Urinary bladder (tissue), 4 donors: ENCODE data around the gene CALML6. TPM values are rescaled to one million over a fixed set of nuclear protein-coding genes. Genes with fewer than 3 reads are reported as not detected.

Experiments
- DNase-seq: peaks from one replicate; pipeline ENCODE4 v3.0.0-alpha.2; 2015; ENCODE audit errors: extremely low spot score
- H3K27ac ChIP-seq: one replicate; pipeline ENCODE4 v1.5.1; 2013; ENCODE audit warnings: low read depth, mild to moderate bottlenecking, moderate library complexity
- H3K36me3 ChIP-seq: one replicate; pipeline ENCODE4 v1.6.1; 2013; ENCODE audit warnings: mild to moderate bottlenecking, moderate library complexity; ENCODE audit not compliant: insufficient read depth
- H3K4me1 ChIP-seq: one replicate; pipeline ENCODE4 v1.6.1; 2013; ENCODE audit warnings: mild to moderate bottlenecking, moderate library complexity; ENCODE audit not compliant: insufficient read depth
- H3K4me3 ChIP-seq: one replicate; pipeline ENCODE4 v1.5.1; 2013; ENCODE audit warnings: low read depth, low read length
- WGBS: extraction: QIAGEN DNeasy Blood & Tissue Kit; methylation state at CpG from one replicate; pipeline ENCODE4 v1.1.7; 2013; 5-methylcytosine and 5-hydroxymethylcytosine counted together
- polyA plus RNA-seq: library from polyadenylated mRNA; stranded (reverse); fragments of 200-250 nt; gene quantifications from one replicate; pipeline ENCODE4 v1.2.3, GENCODE V29; 2013
- total RNA-seq: library from RNA; depleted of rRNA; stranded (reverse); fragments of >200 nt; gene quantifications from one replicate; pipeline ENCODE4 v1.2.3, GENCODE V29; 2014
- donor health status: healthy with polysubstance abuse.
- donor health status: healthy.

Gene CALML6
- total RNA-seq = 0.37 TPM
- polyA plus RNA-seq = 0.22 TPM

GRCh38 chr1:1914971-1915692 is at the start of gene CALML6:
CALML6 (plus strand) TSS chr1:1915260; CDS start chr1:1915281, 21 bp downstream.
- H3K27ac ChIP-seq = no peak within 1 kb of the TSS
- no peak within 1 kb of the TSS for H3K4me3 ChIP-seq
- H3K36me3 ChIP-seq = no peaks in the 10 kb centered on the region
- 84% methylated on average over 15 of the region's 15 CpGs for WGBS
- H3K4me1 ChIP-seq = no peaks in the 10 kb centered on the region
- DNase-seq = no peak

- WGBS = 97% methylated on average over 3 of the region's 3 CpGs
- H3K4me1 ChIP-seq = peaks cover 4% of the 10 kb centered on the region
- DNase-seq = no peak
- no peaks in the 10 kb centered on the region for H3K36me3 ChIP-seq
- no peak overlapping the region for H3K4me3 ChIP-seq
- H3K27ac ChIP-seq = no peak overlapping the region
Measured at GRCh38 chr1:1867164-1867563, 47.9 kb upstream of the CALML6 start.

- no peak overlapping the region for H3K4me3 ChIP-seq
Measured at GRCh38 chr1:1869469-1869868, 45.6 kb upstream of the CALML6 start.

GRCh38 chr1:1872329-1872994 is 42.6 kb upstream of the CALML6 start:
- peaks cover 3% of the 10 kb centered on the region for H3K4me1 ChIP-seq
- 83% methylated on average over 11 of the region's 11 CpGs for WGBS

More at GRCh38 chr1:1869469-1869868, 45.6 kb upstream of the CALML6 start:
- no peaks in the 10 kb centered on the region for H3K36me3 ChIP-seq
- 64% methylated on average over 4 of the region's 4 CpGs for WGBS
- no peak for DNase-seq
- peaks cover 1% of the 10 kb centered on the region for H3K4me1 ChIP-seq
- no peak overlapping the region for H3K27ac ChIP-seq

GRCh38 chr1:1873186-1873585 is 41.9 kb upstream of the CALML6 start:
- WGBS = 81% methylated on average over 2 of the region's 2 CpGs
- Histone ChIP-seq H3K4me3 (no peak overlapping the region), H3K27ac (no peak overlapping the region), H3K36me3 (no peaks in the 10 kb centered on the region), H3K4me1 (peaks cover 3% of the 10 kb centered on the region)
- DNase-seq = no peak

More at GRCh38 chr1:1872329-1872994, 42.6 kb upstream of the CALML6 start:
- no peak overlapping the region for H3K4me3 ChIP-seq
- no peaks in the 10 kb centered on the region for H3K36me3 ChIP-seq
- DNase-seq = no peak
- no peak overlapping the region for H3K27ac ChIP-seq

- Histone ChIP-seq H3K36me3 (no peaks in the 10 kb centered on the region), H3K4me1 (peaks cover 3% of the 10 kb centered on the region), H3K27ac (no peak overlapping the region), H3K4me3 (no peak overlapping the region)
- no peak for DNase-seq
- 95% methylated on average over 7 of the region's 7 CpGs for WGBS
Measured at GRCh38 chr1:1874901-1875300, 40.2 kb upstream of the CALML6 start.

- no peak overlapping the region for H3K4me3 ChIP-seq
- WGBS = 69% methylated on average over 1 of the region's 1 CpG
- H3K4me1 ChIP-seq = peaks cover 3% of the 10 kb centered on the region
- no peaks in the 10 kb centered on the region for H3K36me3 ChIP-seq
- no peak for DNase-seq
- H3K27ac ChIP-seq = no peak overlapping the region
Measured at GRCh38 chr1:1875932-1876331, 39.1 kb upstream of the CALML6 start.

- no peak for DNase-seq
- WGBS = 82% methylated on average over 11 of the region's 11 CpGs
- Histone ChIP-seq H3K36me3 (no peaks in the 10 kb centered on the region), H3K27ac (no peak overlapping the region), H3K4me1 (peaks cover 3% of the 10 kb centered on the region), H3K4me3 (no peak overlapping the region)
Measured at GRCh38 chr1:1876335-1876930, 38.6 kb upstream of the CALML6 start.

GRCh38 chr1:1877865-1878436 is 37.1 kb upstream of the CALML6 start:
- DNase-seq = no peak
- H3K4me3 ChIP-seq = no peak overlapping the region
- H3K36me3 ChIP-seq = no peaks in the 10 kb centered on the region
- peaks cover 2% of the 10 kb centered on the region for H3K4me1 ChIP-seq
- H3K27ac ChIP-seq = no peak overlapping the region
- WGBS = 80% methylated on average over 5 of the region's 5 CpGs

- H3K4me3 ChIP-seq = no peak overlapping the region
- H3K27ac ChIP-seq = no peak overlapping the region
- 92% methylated on average over 5 of the region's 5 CpGs for WGBS
- peaks cover 2% of the 10 kb centered on the region for H3K4me1 ChIP-seq
- DNase-seq = no peak
- H3K36me3 ChIP-seq = no peaks in the 10 kb centered on the region
Measured at GRCh38 chr1:1879942-1880341, 35.1 kb upstream of the CALML6 start.

GRCh38 chr1:1880617-1881312 is 34.3 kb upstream of the CALML6 start:
- Histone ChIP-seq H3K36me3 (no peaks in the 10 kb centered on the region), H3K27ac (no peak overlapping the region), H3K4me1 (no peaks in the 10 kb centered on the region), H3K4me3 (no peak overlapping the region)
- DNase-seq = no peak
- WGBS = 67% methylated on average over 13 of the region's 13 CpGs

GRCh38 chr1:1881727-1882126 is 33.3 kb upstream of the CALML6 start:
- H3K27ac ChIP-seq = no peak overlapping the region
- H3K4me3 ChIP-seq = no peak overlapping the region
- WGBS = 91% methylated on average over 6 of the region's 6 CpGs
- H3K36me3 ChIP-seq = no peaks in the 10 kb centered on the region
- DNase-seq = no peak
- H3K4me1 ChIP-seq = no peaks in the 10 kb centered on the region

GRCh38 chr1:1883092-1883873 is 31.8 kb upstream of the CALML6 start:
- DNase-seq = no peak
- Histone ChIP-seq H3K36me3 (no peaks in the 10 kb centered on the region), H3K27ac (no peak overlapping the region), H3K4me3 (no peak overlapping the region), H3K4me1 (no peaks in the 10 kb centered on the region)
- WGBS = 43% methylated on average over 4 of the region's 4 CpGs
